ENCODE measurements around the gene SPNS2. TPM values are rescaled to one million over a fixed set of nuclear protein-coding genes. Genes with fewer than 3 reads are reported as not detected.
"Not testable (repeated sequence)": the region's sequence is repeated elsewhere in the genome, so short reads cannot be mapped to it uniquely, and the experiment has no call there.

The SPNS2 gene
- total RNA-seq, 2 donors from 2014 or later = 0.16 to 0.64 TPM

DNA sequence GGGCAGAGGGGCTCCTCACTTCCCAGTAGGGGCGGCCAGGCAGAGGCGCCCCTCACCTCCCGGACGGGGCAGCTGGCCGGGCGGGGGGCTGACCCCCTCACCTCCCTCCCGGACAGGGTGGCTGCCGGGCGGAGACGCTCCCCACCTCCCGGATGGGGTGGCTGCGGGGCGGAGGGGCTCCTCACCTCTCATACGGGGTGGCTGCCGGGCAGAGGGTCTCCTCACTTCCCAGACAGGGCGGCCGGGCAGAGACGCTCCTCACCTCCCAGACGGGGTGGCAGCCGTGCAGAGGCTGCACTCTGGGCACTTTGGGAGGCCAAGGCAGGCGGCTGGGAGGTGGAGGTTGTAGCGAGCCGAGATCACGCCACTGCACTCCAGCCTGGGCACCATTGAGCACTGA lies 79.7 kb downstream of the SPNS2 start:
- DNase-seq (ENCODE audit: low spot score in 2 of 2); ATAC-seq; H3K9me3 Mint-ChIP-seq; H3K27ac Mint-ChIP-seq; H3K36me3 Mint-ChIP-seq: not testable (repeated sequence)

- no peaks in the 10 kb centered on the region for H3K9me3 Mint-ChIP-seq
- ATAC-seq (no peak), DNase-seq (ENCODE audit: low spot score in 2 of 2) (no peak)
- no peak overlapping the region for H3K27ac Mint-ChIP-seq
- no peaks in the 10 kb centered on the region for H3K36me3 Mint-ChIP-seq
Observed at GRCh38 chr17:4579678-4580077, 81.0 kb downstream of the SPNS2 start.

DNA sequence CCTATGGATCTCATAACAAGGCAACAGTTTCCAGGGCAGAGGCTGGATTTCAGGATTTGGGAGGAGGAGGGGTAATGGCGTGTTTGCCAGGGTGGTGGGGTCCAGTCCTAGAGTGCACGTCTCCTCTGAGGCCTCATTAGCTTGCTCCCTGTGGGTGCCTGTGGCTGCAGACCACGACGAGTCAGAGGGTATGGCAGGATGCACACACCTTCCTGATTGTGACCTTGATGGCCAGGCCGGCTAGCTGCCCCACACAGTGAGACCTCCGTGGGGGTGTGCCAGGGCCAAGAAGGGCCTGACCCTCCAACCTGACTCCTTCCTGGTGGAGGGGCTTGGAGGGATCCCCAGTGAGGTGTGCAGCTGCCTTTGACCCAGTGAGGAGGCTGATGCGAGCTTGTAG lies 81.6 kb downstream of the SPNS2 start:
- Mint-ChIP-seq H3K9me3 (no peaks in the 10 kb centered on the region), H3K36me3 (no peaks in the 10 kb centered on the region), H3K27ac (no peak overlapping the region)
- ATAC-seq (peak in 1 of 2 donors; percentile 38), DNase-seq (ENCODE audit: low spot score in 2 of 2) (no peak)

GRCh38 chr17:4582101-4582501 lies 83.4 kb downstream of the SPNS2 start:
- Mint-ChIP-seq H3K9me3 (no peaks in the 10 kb centered on the region), H3K36me3 (no peaks in the 10 kb centered on the region), H3K27ac (no peak overlapping the region)
- DNase-seq (ENCODE audit: low spot score in 2 of 2) = no peak
- no peak for ATAC-seq

- ATAC-seq (no peak), DNase-seq (ENCODE audit: low spot score in 2 of 2) (no peak)
- Mint-ChIP-seq H3K9me3 (no peaks in the 10 kb centered on the region), H3K27ac (no peak overlapping the region), H3K36me3 (no peaks in the 10 kb centered on the region)
Observed at GRCh38 chr17:4582691-4583090, 84.0 kb downstream of the SPNS2 start.

DNA sequence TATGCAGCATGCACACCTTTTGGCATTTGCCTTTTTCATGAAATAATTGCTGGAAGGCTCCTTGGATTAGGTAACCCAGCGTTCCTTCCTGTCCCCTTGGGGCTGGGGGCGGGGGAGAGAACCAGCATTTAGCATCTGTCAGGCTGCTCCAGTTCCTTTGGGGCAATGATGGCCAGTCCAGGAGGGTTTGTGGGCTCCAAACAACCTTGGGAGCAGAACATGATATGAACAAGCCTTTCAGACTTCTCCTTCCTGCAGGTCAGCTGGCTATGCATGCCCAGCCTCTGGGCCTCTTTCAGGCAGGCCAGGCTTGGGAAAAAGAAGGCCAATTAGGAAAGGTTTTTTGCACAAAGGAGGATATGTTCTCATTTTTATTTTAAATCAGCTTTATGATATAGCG lies 84.5 kb downstream of the SPNS2 start:
- H3K27ac Mint-ChIP-seq = no peak overlapping the region
- ATAC-seq = no peak
- H3K9me3 Mint-ChIP-seq = no peaks in the 10 kb centered on the region

GRCh38 chr17:4583782-4584100 lies 85.1 kb downstream of the SPNS2 start:
- H3K36me3 Mint-ChIP-seq = no peaks in the 10 kb centered on the region
- H3K27ac Mint-ChIP-seq = no peak overlapping the region
- DNase-seq (ENCODE audit: low spot score in 2 of 2) = no peak
- ATAC-seq = peak; percentile 12 to 39
- H3K9me3 Mint-ChIP-seq = no peaks in the 10 kb centered on the region

More for the DNA sequence above, 84.5 kb downstream of the SPNS2 start:
- DNase-seq (ENCODE audit: low spot score in 2 of 2) = no peak
- H3K36me3 Mint-ChIP-seq = no peaks in the 10 kb centered on the region

GRCh38 chr17:4584101-4584916 lies 85.6 kb downstream of the SPNS2 start, which contains the start of gene SMTNL2:
SMTNL2 (plus strand) TSS chr17:4584529; CDS start chr17:4584606, 77 bp downstream.
- ATAC-seq (peak; percentile 26 to 58), DNase-seq (ENCODE audit: low spot score in 2 of 2) (no peak)
- no peak within 1 kb of the TSS for H3K27ac Mint-ChIP-seq
- no peaks in the 10 kb centered on the region for H3K36me3 Mint-ChIP-seq
- H3K9me3 Mint-ChIP-seq = no peaks in the 10 kb centered on the region

- Mint-ChIP-seq H3K9me3 (no peaks in the 10 kb centered on the region), H3K27ac (no peak overlapping the region), H3K36me3 (no peaks in the 10 kb centered on the region)
- DNase-seq (ENCODE audit: low spot score in 2 of 2) (no peak), ATAC-seq (no peak)
Observed at GRCh38 chr17:4584917-4585637, 86.4 kb downstream of the SPNS2 start.

GRCh38 chr17:4585638-4585994 lies 86.9 kb downstream of the SPNS2 start:
- DNase-seq (ENCODE audit: low spot score in 2 of 2) (no peak), ATAC-seq (no peak)
- no peaks in the 10 kb centered on the region for H3K9me3 Mint-ChIP-seq
- H3K27ac Mint-ChIP-seq = no peak overlapping the region
- H3K36me3 Mint-ChIP-seq = no peaks in the 10 kb centered on the region

GRCh38 chr17:4586043-4586442 lies 87.4 kb downstream of the SPNS2 start:
- Mint-ChIP-seq H3K9me3 (no peaks in the 10 kb centered on the region), H3K36me3 (no peaks in the 10 kb centered on the region), H3K27ac (no peak overlapping the region)
- no peak for ATAC-seq
- no peak for DNase-seq (ENCODE audit: low spot score in 2 of 2)

- no peaks in the 10 kb centered on the region for H3K9me3 Mint-ChIP-seq
- no peak overlapping the region for H3K27ac Mint-ChIP-seq
- ATAC-seq = no peak
- no peaks in the 10 kb centered on the region for H3K36me3 Mint-ChIP-seq
- no peak for DNase-seq (ENCODE audit: low spot score in 2 of 2)
Observed at GRCh38 chr17:4587195-4587594, 88.5 kb downstream of the SPNS2 start.

DNA sequence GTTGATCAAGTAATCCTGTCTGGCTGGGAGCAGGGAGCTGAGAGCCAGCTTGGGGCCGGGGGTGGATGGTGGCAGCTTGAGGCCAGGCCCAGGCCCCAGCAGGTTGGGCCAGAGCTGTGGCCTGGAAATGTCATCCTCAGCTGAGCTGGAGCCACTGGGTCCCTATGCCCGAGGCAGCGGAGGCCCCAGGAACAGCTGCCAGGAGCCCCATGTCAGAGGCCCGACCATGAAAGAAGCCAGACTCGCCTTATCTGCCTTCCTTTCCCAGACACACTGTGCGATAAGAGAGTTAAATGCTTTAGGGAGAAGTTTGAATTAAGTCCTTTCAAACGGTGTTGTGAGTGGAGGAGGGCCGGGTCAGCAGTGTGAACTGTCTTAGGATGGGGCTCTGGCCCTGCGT lies 89.1 kb downstream of the SPNS2 start:
- no peak for DNase-seq (ENCODE audit: low spot score in 2 of 2)
- Mint-ChIP-seq H3K9me3 (no peaks in the 10 kb centered on the region), H3K36me3 (no peaks in the 10 kb centered on the region), H3K27ac (no peak overlapping the region)
- no peak for ATAC-seq

DNA sequence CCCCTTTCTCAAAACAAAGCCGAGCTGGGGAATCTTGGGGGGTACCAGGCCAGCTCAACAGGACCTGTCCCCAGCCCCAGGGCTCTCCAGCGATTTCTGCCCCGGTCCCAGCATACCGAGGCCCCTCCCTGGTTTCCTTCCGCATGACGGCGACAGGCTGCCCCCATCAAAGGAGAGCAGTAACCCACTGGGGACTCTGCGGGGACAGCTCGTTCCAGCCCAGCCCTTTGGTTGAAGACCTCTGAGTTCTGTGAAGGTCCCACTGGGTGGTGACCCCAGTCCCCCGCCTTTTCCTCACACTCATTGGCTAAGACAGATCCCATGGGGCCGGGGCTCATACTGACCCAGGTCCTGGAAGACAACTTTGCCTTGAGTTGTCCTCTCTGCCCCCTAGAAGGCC lies 89.7 kb downstream of the SPNS2 start:
- DNase-seq (ENCODE audit: low spot score in 2 of 2) = no peak
- ATAC-seq = no peak
- Mint-ChIP-seq H3K36me3 (no peaks in the 10 kb centered on the region), H3K27ac (no peak overlapping the region), H3K9me3 (no peaks in the 10 kb centered on the region)

Other genes with a start within 250 kb of the SPNS2 start
- 10 to 100 TPM; 52.8 to 54.0 TPM for gene ANKFY1, start 234.9 kb upstream of the SPNS2 start, total RNA-seq
- gene UBE2G1, start 132.2 kb upstream of the SPNS2 start, total RNA-seq = 10 to 100 TPM; 57.9 to 68.1 TPM
- gene SPNS3, start 64.9 kb upstream of the SPNS2 start, total RNA-seq = 1 to 10 TPM; 4.4 to 8.7 TPM
- gene MYBBP1A, start 56.5 kb downstream of the SPNS2 start, total RNA-seq = 10 to 100 TPM; 62.3 to 71.3 TPM
- not detected for gene GGT6, start 61.7 kb downstream of the SPNS2 start, total RNA-seq
- not detected for gene SMTNL2, start 85.6 kb downstream of the SPNS2 start, total RNA-seq
- gene ALOX15, start 142.8 kb downstream of the SPNS2 start, total RNA-seq = under 1 TPM in 1 of 2 donors, not detected in 1; 0.14 TPM
- 100 to 1,000 TPM in 1 of 2 donors, 10 to 100 TPM in 1; 99.1 to 126 TPM for gene PELP1, start 205.3 kb downstream of the SPNS2 start, total RNA-seq
- gene ARRB2, start 211.8 kb downstream of the SPNS2 start, total RNA-seq = 100 to 1,000 TPM; 209 to 271 TPM
- 10 to 100 TPM; 22.8 to 24.5 TPM for gene MED11, start 232.5 kb downstream of the SPNS2 start, total RNA-seq
- under 1 TPM; 0.29 to 0.36 TPM for gene ZMYND15, start 241.0 kb downstream of the SPNS2 start, total RNA-seq
- gene CXCL16, start 241.0 kb downstream of the SPNS2 start, total RNA-seq = 1 to 10 TPM; 4.9 to 6.1 TPM

Measured in activated naive CD4-positive, alpha-beta T cell treated with anti-CD3 and anti-CD28 coated beads, Interleukin-2, amount 50 U/mL, for 72 hours (primary cell).